IMR-90 (cell line): ENCODE results near the gene DZIP1. TPM values are rescaled to one million over a fixed set of nuclear protein-coding genes. Genes with fewer than 3 reads are reported as not detected.

Experiments
- ATAC-seq: fragments of 200-7000 bp; cut with Tn5 transposase; 2 replicates; pipeline ENCODE4 v1.9.1; 2020; ENCODE audit warnings: low read depth, mild to moderate bottlenecking, moderate library complexity
- BruUV-seq: library from RNA; stranded (reverse); fragments of 400-500 nt; replicated peaks from 2 replicates; lab custom pipeline; 2021; lab: Mats Ljungman, UMichigan
- CTCF ChIA-PET: fragments of 300-600 bp; formaldehyde crosslinking; extraction: SDS; loops from one replicate; lab custom pipeline; 2021; ENCODE audit warnings: antibody characterized with exemption; lab: Yijun Ruan, JAX
- POLR2A ChIA-PET: fragments of 300-600 bp; sonication (Branson Sonifier 250); formaldehyde crosslinking; loops from one replicate; lab custom pipeline; 2022; ENCODE audit warnings: antibody characterized with exemption; ENCODE audit not compliant: unreplicated experiment; lab: Charles Lee
- DNase-seq: peaks from one replicate; pipeline ENCODE4 v3.0.0; 2013
- H2AFZ ChIP-seq: replicated peaks from 2 replicates; pipeline ENCODE3; 2013; ENCODE audit warnings: low read length, mild to moderate bottlenecking; ENCODE audit not compliant: poor library complexity
- H2AK5ac ChIP-seq: 2 replicates; pipeline ENCODE4 v1.6.1; 2013; ENCODE audit warnings: low read depth, low read length, inconsistent platforms
- H2AK9ac ChIP-seq: replicated peaks from 2 replicates; pipeline ENCODE3; 2013; ENCODE audit warnings: mild to moderate bottlenecking, low read depth, low read length, moderate library complexity; ENCODE audit not compliant: poor library complexity
- H2BK120ac ChIP-seq: 2 replicates; pipeline ENCODE4 v1.6.1; 2013; ENCODE audit warnings: low read depth, low read length, inconsistent platforms
- H2BK15ac ChIP-seq: 3 replicates; pipeline ENCODE4 v1.6.1; 2013; ENCODE audit warnings: low read depth, low read length, inconsistent platforms
- H2BK20ac ChIP-seq: 2 replicates; pipeline ENCODE4 v1.6.1; 2013; ENCODE audit warnings: low read depth, mild to moderate bottlenecking, inconsistent platforms, low read length, moderate library complexity
- H2BK5ac ChIP-seq: 2 replicates; pipeline ENCODE4 v1.6.1; 2013; ENCODE audit warnings: mild to moderate bottlenecking, low read depth, low read length, inconsistent platforms; ENCODE audit not compliant: poor library complexity, severe bottlenecking
- H3K14ac ChIP-seq: replicated peaks from 2 replicates; pipeline ENCODE4 v1.6.1; 2013; ENCODE audit warnings: low read depth, low read length, inconsistent platforms
- H3K18ac ChIP-seq: 2 replicates; pipeline ENCODE4 v1.6.1; 2013; ENCODE audit warnings: low read depth, low read length, control low read depth
- H3K23ac ChIP-seq: 2 replicates; pipeline ENCODE4 v1.6.1; 2013; ENCODE audit warnings: low read depth, low read length, inconsistent platforms
- H3K27ac ChIP-seq: 2 replicates; pipeline ENCODE4 v1.5.1; 2013; ENCODE audit warnings: mild to moderate bottlenecking, control low read depth, low read length; ENCODE audit not compliant: insufficient read depth
- H3K27me3 ChIP-seq: 2 replicates; pipeline ENCODE4 v1.6.1; 2013; ENCODE audit warnings: low read length; ENCODE audit not compliant: control insufficient read depth, insufficient read depth
- H3K36me3 ChIP-seq: 2 replicates; pipeline ENCODE4 v1.6.1; 2013; ENCODE audit warnings: low read length, mixed read lengths; ENCODE audit not compliant: control insufficient read depth, insufficient read depth
- H3K4ac ChIP-seq: 2 replicates; pipeline ENCODE4 v1.6.1; 2013; ENCODE audit warnings: low read depth, low read length, inconsistent platforms
- H3K4me1 ChIP-seq: 2 replicates; pipeline ENCODE4 v1.6.1; 2013; ENCODE audit warnings: low read length, mixed read lengths; ENCODE audit not compliant: control insufficient read depth, insufficient read depth
- H3K4me2 ChIP-seq: 2 replicates; pipeline ENCODE4 v1.6.1; 2013; ENCODE audit warnings: low read depth, mild to moderate bottlenecking, control low read depth, low read length, moderate library complexity
- H3K4me3 ChIP-seq: 2 replicates; pipeline ENCODE4 v1.5.1; 2013; ENCODE audit warnings: low read depth, mild to moderate bottlenecking, control low read depth, low read length, moderate library complexity; ENCODE audit not compliant: insufficient read depth
- H3K56ac ChIP-seq: 2 replicates; pipeline ENCODE4 v1.6.1; 2013; ENCODE audit warnings: low read length, inconsistent platforms; ENCODE audit not compliant: insufficient read depth; ENCODE audit errors: extremely low read depth
- H3K79me1 ChIP-seq, 2 experiments: 2 replicates each; pipeline ENCODE4 v1.6.1; 2013; ENCODE audit warnings: low read length in 2 of 2, inconsistent platforms in 1 of 2, low read depth in 1 of 2
- H3K9ac ChIP-seq: 2 replicates; pipeline ENCODE4 v1.6.1; 2013; ENCODE audit warnings: low read depth, low read length, control low read depth
- H3K9me1 ChIP-seq: 2 replicates; pipeline ENCODE4 v1.6.1; 2013; ENCODE audit warnings: low read length, inconsistent platforms; ENCODE audit not compliant: insufficient read depth
- H3K9me3 ChIP-seq: 2 replicates; pipeline ENCODE4 v1.6.1; 2013; ENCODE audit warnings: low read length; ENCODE audit not compliant: control insufficient read depth, insufficient read depth
- H4K20me1 ChIP-seq: 2 replicates; pipeline ENCODE4 v1.6.1; 2013; ENCODE audit warnings: low read length, inconsistent platforms; ENCODE audit not compliant: insufficient read depth
- H4K5ac ChIP-seq: 2 replicates; pipeline ENCODE4 v1.6.1; 2013; ENCODE audit warnings: mild to moderate bottlenecking, low read depth, low read length, control low read depth
- H4K8ac ChIP-seq, 2 experiments: 2 replicates each; pipeline ENCODE4 v1.6.1; 2013; ENCODE audit warnings: low read depth in 2 of 2, low read length in 2 of 2, control low read depth in 1 of 2, inconsistent platforms in 1 of 2
- H4K91ac ChIP-seq: 2 replicates; pipeline ENCODE4 v1.6.1; 2013; ENCODE audit warnings: low read depth, low read length, inconsistent platforms; ENCODE audit not compliant: insufficient read depth
- BHLHE40 ChIP-seq: fragments of 150-350 bp; IDR thresholded peaks from 2 replicates; pipeline ENCODE4 v1.6.1; 2016; ENCODE audit warnings: mild to moderate bottlenecking, low read depth, low read length
- CEBPB ChIP-seq: IDR thresholded peaks from 2 replicates; pipeline ENCODE4 v1.6.1; 2012; ENCODE audit warnings: low read depth, low read length, improper control_type of control experiment
- CHD1 ChIP-seq: IDR thresholded peaks from 2 replicates; pipeline ENCODE4 v1.6.1; 2012; ENCODE audit warnings: low read depth, low read length, improper control_type of control experiment
- ELK1 ChIP-seq: fragments of 150-350 bp; IDR thresholded peaks from 2 replicates; pipeline ENCODE4 v1.6.1; 2016; ENCODE audit warnings: low read depth, mild to moderate bottlenecking, low read length, moderate library complexity, borderline replicate concordance
- FOS ChIP-seq: fragments of 150-350 bp; IDR thresholded peaks from 2 replicates; pipeline ENCODE4 v1.6.1; 2016; ENCODE audit warnings: low read depth, low read length
- MAFK ChIP-seq: IDR thresholded peaks from 2 replicates; pipeline ENCODE4 v1.6.1; 2012; ENCODE audit warnings: low read depth, low read length, improper control_type of control experiment
- MAZ ChIP-seq: IDR thresholded peaks from 2 replicates; pipeline ENCODE4 v1.6.1; 2012; ENCODE audit warnings: low read depth, mild to moderate bottlenecking, low read length, improper control_type of control experiment, moderate library complexity, borderline replicate concordance
- MXI1 ChIP-seq: IDR thresholded peaks from 2 replicates; pipeline ENCODE4 v1.6.1; 2012; ENCODE audit warnings: low read depth, mild to moderate bottlenecking, low read length, moderate library complexity, borderline replicate concordance
- NFE2L2 ChIP-seq: fragments of 150-350 bp; IDR thresholded peaks from 2 replicates; pipeline ENCODE4 v1.6.1; 2016; ENCODE audit warnings: low read depth, mild to moderate bottlenecking, low read length
- POLR2A ChIP-seq: IDR thresholded peaks from 2 replicates; pipeline ENCODE4 v1.6.1; 2012; ENCODE audit warnings: mild to moderate bottlenecking, low read depth, low read length
- RAD21 ChIP-seq: IDR thresholded peaks from 2 replicates; pipeline ENCODE4 v1.6.1; 2012; ENCODE audit warnings: low read length, improper control_type of control experiment
- RCOR1 ChIP-seq: IDR thresholded peaks from 2 replicates; pipeline ENCODE4 v1.6.1; 2012; ENCODE audit warnings: mild to moderate bottlenecking, low read length, improper control_type of control experiment; ENCODE audit not compliant: insufficient replicate concordance
- RFX5 ChIP-seq: IDR thresholded peaks from 2 replicates; pipeline ENCODE4 v1.8.0; 2012; ENCODE audit warnings: low read depth, mild to moderate bottlenecking, low read length, moderate library complexity
- SMC3 ChIP-seq: fragments of 150-350 bp; IDR thresholded peaks from 2 replicates; pipeline ENCODE4 v1.6.1; 2016; ENCODE audit warnings: low read depth, mild to moderate bottlenecking, antibody characterized with exemption, low read length, moderate library complexity
- WGBS, 2 experiments: methylation state at CpG; one replicate each; pipeline versions ENCODE4 v1.1.5 to v1.1.7; 2013; ENCODE audit warnings: missing lambda C conversion rate in 2 of 2; ENCODE audit not compliant: insufficient read length in 1 of 2; ENCODE audit errors: extremely low coverage in 2 of 2; 5-methylcytosine and 5-hydroxymethylcytosine counted together
- dilution Hi-C: fragments of 300-500 bp; cut with HindIII; formaldehyde crosslinking; loops from one replicate; pipeline ENCODE4 v1.14.3; 2018; ENCODE audit warnings: low sequenced_read_pairs; ENCODE audit not compliant: unreplicated experiment
- in situ Hi-C: fragments of 300-500 bp; cut with MboI; formaldehyde crosslinking; loops from 3 replicates; pipeline ENCODE4 v1.14.3; 2019; ENCODE audit warnings: low sequenced_read_pairs, inconsistent platforms, mixed read lengths
- intact Hi-C: fragments of 100-400 bp; cut with micrococcal nuclease; formaldehyde crosslinking; loops from 2 replicates; pipeline ENCODE4 v1.10.0; 2022
- polyA plus RNA-seq, 3 experiments: library from polyadenylated mRNA; depleted of rRNA; stranded (reverse); fragments of >200 nt; gene quantifications; 2 replicates each; pipeline ENCODE4 v1.2.3, GENCODE V29; 2012; ENCODE audit warnings: low replicate concordance in 1 of 3
- total RNA-seq: library from RNA; depleted of rRNA; stranded (reverse); fragments of >200 nt; gene quantifications from 2 replicates; pipeline ENCODE4 v1.2.3, GENCODE V29; 2012
- TF ChIP-seq, protein P1 (sequence below): conservative IDR thresholded peaks from 2 replicates; pipeline ENCODE4 v1.5.1; 2012; ENCODE audit warnings: mild to moderate bottlenecking, low read depth, low read length, improper control_type of control experiment
- TF ChIP-seq, protein P2 (sequence below): fragments of 150-350 bp; IDR thresholded peaks from 2 replicates; pipeline ENCODE4 v1.6.1; 2017; ENCODE audit warnings: mild to moderate bottlenecking, antibody characterized with exemption, low read length, low read depth

Gene DZIP1
- total and polyA plus RNA-seq, 2 of the 4 experiments (the other 2 are of a cell fraction) = 12.2 to 15.9 TPM

DNA sequence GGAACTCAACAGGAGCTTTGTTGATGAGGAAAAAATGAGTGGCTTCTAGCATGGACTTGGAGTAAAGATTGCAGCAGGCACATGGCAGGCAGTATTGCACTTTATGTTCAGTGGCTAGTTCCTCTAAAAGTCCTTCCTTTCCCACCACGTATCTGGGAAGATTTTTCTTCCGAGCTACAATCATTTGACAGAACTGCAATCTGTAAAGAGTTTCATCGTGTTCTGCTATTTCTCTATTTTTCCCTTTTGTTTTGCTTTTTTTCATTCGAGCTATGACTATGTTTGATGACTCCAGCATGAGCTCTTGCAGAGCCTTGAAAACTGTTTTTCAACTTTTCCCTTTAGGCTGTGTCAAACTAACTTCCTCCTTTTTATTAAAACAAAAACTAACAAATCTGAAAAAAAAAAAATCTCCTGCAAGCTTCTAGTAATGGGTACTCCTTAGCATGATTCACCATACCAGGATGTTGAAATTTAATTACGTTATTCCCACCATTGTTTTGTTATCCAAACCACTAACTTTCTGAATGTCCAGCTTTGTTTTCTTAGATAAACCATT, 79.7 kb downstream of the DZIP1 start:
- H3K27me3 ChIP-seq = peaks cover 8% of the 10 kb centered on the region; the same call in 1 of the 2 replicates
- no peak overlapping the region for H3K18ac ChIP-seq
- H3K36me3 ChIP-seq = no peaks in the 10 kb centered on the region
- H3K14ac ChIP-seq = no peak overlapping the region
- DNase-seq (peak; percentile 34), ATAC-seq (peak; percentile 40)
- no peaks in the 10 kb centered on the region for H4K20me1 ChIP-seq
- CTCF ChIA-PET = interaction anchor here (0.7 to 1.2 kb wide), 6 partner anchors 15 to 376 kb away, joined by 3 to 7 read pairs (median 3); no protein-coding TSS in a partner anchor
- in situ Hi-C loops = no loop called here
- dilution Hi-C loops = no loop called here
- H2BK5ac ChIP-seq = no peak overlapping the region
- H2BK20ac ChIP-seq = no peak overlapping the region
- peaks cover 3% of the 10 kb centered on the region; the same call in 1 of the 2 replicates for H3K4me1 ChIP-seq
- no peak overlapping the region for H4K8ac ChIP-seq
- POLR2A ChIA-PET = no interaction called here
- no peaks in the 10 kb centered on the region for H3K79me1 ChIP-seq
- intact Hi-C loops = no loop called here
- H2AFZ ChIP-seq = no peak overlapping the region
- no peak overlapping the region for H4K91ac ChIP-seq
- no TSS peak for BruUV-seq
- no peaks in the 10 kb centered on the region for H3K9me1 ChIP-seq
- TF ChIP-seq POLR2A (no peak), NFE2L2 (no peak), ELK1 (no peak), MAZ (no peak), SMC3 (no peak), RCOR1 (no peak), MAFK (no peak), RAD21 (no peak), CHD1 (no peak), RFX5 (no peak), BHLHE40 (no peak), CEBPB (no peak), MXI1 (no peak), FOS (no peak)
- TF ChIP-seq, protein P1, sequence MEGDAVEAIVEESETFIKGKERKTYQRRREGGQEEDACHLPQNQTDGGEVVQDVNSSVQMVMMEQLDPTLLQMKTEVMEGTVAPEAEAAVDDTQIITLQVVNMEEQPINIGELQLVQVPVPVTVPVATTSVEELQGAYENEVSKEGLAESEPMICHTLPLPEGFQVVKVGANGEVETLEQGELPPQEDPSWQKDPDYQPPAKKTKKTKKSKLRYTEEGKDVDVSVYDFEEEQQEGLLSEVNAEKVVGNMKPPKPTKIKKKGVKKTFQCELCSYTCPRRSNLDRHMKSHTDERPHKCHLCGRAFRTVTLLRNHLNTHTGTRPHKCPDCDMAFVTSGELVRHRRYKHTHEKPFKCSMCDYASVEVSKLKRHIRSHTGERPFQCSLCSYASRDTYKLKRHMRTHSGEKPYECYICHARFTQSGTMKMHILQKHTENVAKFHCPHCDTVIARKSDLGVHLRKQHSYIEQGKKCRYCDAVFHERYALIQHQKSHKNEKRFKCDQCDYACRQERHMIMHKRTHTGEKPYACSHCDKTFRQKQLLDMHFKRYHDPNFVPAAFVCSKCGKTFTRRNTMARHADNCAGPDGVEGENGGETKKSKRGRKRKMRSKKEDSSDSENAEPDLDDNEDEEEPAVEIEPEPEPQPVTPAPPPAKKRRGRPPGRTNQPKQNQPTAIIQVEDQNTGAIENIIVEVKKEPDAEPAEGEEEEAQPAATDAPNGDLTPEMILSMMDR = no peak
- TF ChIP-seq, protein P2, sequence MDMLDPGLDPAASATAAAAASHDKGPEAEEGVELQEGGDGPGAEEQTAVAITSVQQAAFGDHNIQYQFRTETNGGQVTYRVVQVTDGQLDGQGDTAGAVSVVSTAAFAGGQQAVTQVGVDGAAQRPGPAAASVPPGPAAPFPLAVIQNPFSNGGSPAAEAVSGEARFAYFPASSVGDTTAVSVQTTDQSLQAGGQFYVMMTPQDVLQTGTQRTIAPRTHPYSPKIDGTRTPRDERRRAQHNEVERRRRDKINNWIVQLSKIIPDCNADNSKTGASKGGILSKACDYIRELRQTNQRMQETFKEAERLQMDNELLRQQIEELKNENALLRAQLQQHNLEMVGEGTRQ = no peak
- H2BK15ac ChIP-seq = no peak overlapping the region
- H3K9me3 ChIP-seq = no peaks in the 10 kb centered on the region
- no peak overlapping the region for H3K4me3 ChIP-seq
- no peak overlapping the region for H4K5ac ChIP-seq
- WGBS, 2 experiments = 40% methylated on average over 2 of the region's 5 CpGs; no CpG with 5 or more reads in 1 of the 2 experiments
- H2BK120ac ChIP-seq = no peak overlapping the region
- H3K56ac ChIP-seq = no peak overlapping the region
- no peak overlapping the region for H3K9ac ChIP-seq
- 0 out of 2 replicates have a peak overlapping the region, but pooled peaks have one; percentile 21 for H3K4me2 ChIP-seq
- H3K23ac ChIP-seq = no peak overlapping the region
- H2AK5ac ChIP-seq = no peak overlapping the region
- H3K4ac ChIP-seq = no peak overlapping the region
- no peak overlapping the region for H2AK9ac ChIP-seq
- H3K27ac ChIP-seq = no peak overlapping the region
